ENCODE results near the gene CD27. TPM values are rescaled to one million over a fixed set of nuclear protein-coding genes. Genes with fewer than 3 reads are reported as not detected.
A peak's percentile ranks its signal among the peaks of the same experiment; 100 is the strongest.
"Not testable (repeated sequence)": the region's sequence is repeated elsewhere in the genome, so short reads cannot be mapped to it uniquely, and the experiment has no call there.

The CD27 gene
- total RNA-seq, 1 experiment from 2014 or later = not detected

DNA sequence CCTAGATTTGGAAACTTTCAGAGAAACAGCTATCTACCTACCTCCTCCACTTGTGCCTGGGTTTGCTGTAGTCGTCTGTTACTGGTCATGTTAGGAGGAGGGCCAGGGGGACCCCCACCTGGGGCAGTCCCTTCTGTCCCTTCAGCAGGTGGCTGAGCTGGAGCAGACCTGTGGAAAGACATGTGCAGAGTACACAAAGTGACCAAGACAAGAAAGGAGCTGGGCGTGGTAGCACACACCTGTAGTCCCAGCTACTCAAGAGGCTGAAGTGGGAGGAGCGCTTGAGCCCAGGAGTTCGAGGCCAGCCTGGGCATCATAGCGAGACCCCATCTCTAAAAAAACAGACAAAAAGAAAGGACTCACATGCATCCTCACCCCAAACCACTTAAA lies 21.4 kb downstream of the CD27 start:
- ChIA-PET CTCF (interaction anchor here (0.6 to 2.7 kb wide), 42 partner anchors 11 to 1818 kb away, joined by 3 to 59 read pairs (median 5); partner anchors contain the start of genes MRPL51, SCNN1A and TAPBPL), POLR2A (interaction anchor here (0.6 to 2.1 kb wide), 11 partner anchors 14 to 154 kb away, joined by 3 to 22 read pairs (median 7); partner anchors contain the start of genes GAPDH and TAPBPL)
- peaks cover 4% of the 10 kb centered on the region for H3K4me1 Mint-ChIP-seq (ENCODE audit: insufficient read depth, unreplicated experiment)
- no peak overlapping the region for H3K27ac Mint-ChIP-seq (ENCODE audit: low read depth, unreplicated experiment)
- no peak overlapping the region for H3K4me3 Mint-ChIP-seq (ENCODE audit: unreplicated experiment)
- H3K9me3 Mint-ChIP-seq (ENCODE audit: unreplicated experiment) = no peaks in the 10 kb centered on the region
- intact Hi-C loops (cut with micrococcal nuclease) = loop anchor here (5.0 to 10.0 kb wide), 3 partner anchors 129 to 479 kb away; no protein-coding TSS in a partner anchor
- DNase-seq (ENCODE audit: unreplicated experiment) = no peak
- peaks cover 32% of the 10 kb centered on the region for H3K36me3 Mint-ChIP-seq (ENCODE audit: insufficient read depth, unreplicated experiment)
- H3K27me3 Mint-ChIP-seq (ENCODE audit: insufficient read depth, unreplicated experiment) = no peaks in the 10 kb centered on the region
- BruUV-seq (replicated peaks) = no TSS peak
- TF ChIP-seq, protein P1, sequence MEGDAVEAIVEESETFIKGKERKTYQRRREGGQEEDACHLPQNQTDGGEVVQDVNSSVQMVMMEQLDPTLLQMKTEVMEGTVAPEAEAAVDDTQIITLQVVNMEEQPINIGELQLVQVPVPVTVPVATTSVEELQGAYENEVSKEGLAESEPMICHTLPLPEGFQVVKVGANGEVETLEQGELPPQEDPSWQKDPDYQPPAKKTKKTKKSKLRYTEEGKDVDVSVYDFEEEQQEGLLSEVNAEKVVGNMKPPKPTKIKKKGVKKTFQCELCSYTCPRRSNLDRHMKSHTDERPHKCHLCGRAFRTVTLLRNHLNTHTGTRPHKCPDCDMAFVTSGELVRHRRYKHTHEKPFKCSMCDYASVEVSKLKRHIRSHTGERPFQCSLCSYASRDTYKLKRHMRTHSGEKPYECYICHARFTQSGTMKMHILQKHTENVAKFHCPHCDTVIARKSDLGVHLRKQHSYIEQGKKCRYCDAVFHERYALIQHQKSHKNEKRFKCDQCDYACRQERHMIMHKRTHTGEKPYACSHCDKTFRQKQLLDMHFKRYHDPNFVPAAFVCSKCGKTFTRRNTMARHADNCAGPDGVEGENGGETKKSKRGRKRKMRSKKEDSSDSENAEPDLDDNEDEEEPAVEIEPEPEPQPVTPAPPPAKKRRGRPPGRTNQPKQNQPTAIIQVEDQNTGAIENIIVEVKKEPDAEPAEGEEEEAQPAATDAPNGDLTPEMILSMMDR (IDR thresholded peaks at IDR 0.05; ENCODE audit: unreplicated experiment) = no peak

DNA sequence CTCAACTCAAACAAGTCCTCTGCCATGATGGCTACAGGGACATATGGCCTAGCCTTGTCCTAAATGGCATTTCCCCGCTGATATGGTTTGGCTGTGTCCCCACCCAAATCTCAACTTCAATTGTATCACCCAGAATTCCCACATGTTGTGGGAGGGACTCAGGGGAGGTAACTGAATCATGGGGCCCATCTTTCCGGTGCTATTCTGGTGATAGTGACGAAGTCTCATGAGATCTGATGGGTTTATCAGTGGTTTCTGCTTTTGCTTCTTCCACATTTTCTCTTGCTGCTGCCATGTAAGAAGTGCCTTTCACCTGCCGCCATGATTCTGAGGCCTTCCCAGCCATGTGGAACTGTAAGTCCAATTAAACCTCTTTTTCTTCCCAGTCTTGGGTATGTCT lies 22.0 kb downstream of the CD27 start:
- peaks cover 30% of the 10 kb centered on the region for H3K36me3 Mint-ChIP-seq (ENCODE audit: insufficient read depth, unreplicated experiment)
- not testable (repeated sequence) for H3K9me3 Mint-ChIP-seq (ENCODE audit: unreplicated experiment); DNase-seq (ENCODE audit: unreplicated experiment); H3K27me3 Mint-ChIP-seq (ENCODE audit: insufficient read depth, unreplicated experiment); BruUV-seq (replicated peaks); H3K4me1 Mint-ChIP-seq (ENCODE audit: insufficient read depth, unreplicated experiment); H3K27ac Mint-ChIP-seq (ENCODE audit: low read depth, unreplicated experiment); H3K4me3 Mint-ChIP-seq (ENCODE audit: unreplicated experiment)
- ChIA-PET CTCF (interaction anchor here (0.6 to 2.7 kb wide), 12 partner anchors 15 to 478 kb away, joined by 3 to 59 read pairs (median 6); partner anchors contain the start of genes SCNN1A and TAPBPL), POLR2A (interaction anchor here (1.9 to 2.1 kb wide), 2 partner anchors 42 to 72 kb away, joined by 14 to 16 read pairs; no protein-coding TSS in a partner anchor)
- intact Hi-C loops (cut with micrococcal nuclease) = loop anchor here (5.0 to 10.0 kb wide), 3 partner anchors 129 to 479 kb away; no protein-coding TSS in a partner anchor

DNA sequence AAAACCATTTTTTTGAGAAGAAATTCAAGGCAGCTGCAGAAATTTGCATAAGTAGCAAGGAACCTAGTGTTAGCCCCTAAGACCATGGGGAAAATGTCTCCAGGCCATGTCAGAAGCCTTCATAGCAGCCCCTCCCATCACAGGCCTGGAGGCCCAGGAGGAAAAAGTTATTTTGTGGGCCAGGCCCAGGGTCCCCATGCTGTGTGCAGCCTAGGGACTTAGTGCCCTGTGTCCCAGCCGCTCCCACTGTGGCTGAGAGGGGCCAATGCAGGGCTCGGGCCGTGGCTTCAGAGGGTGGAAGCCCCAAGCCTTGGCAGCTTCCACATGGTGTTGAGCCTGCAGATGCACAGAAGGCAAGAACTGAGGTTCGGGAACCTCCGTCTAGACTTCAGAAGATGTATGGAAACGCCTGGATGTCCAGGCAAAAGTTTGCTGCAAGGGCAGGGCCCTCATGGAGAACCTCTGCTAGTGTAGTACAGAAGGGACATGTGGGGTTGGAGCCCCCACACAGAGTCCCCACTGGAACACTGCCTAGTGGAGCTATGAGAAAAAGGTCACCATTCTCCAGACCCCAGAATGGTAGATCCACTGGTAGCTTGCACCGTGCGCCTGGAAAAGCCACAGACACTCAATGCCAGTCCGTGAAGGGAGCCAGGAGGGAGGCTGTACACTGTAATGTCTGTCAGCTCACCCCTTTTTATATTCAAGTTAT lies 23.0 kb downstream of the CD27 start:
- H3K9me3 Mint-ChIP-seq (ENCODE audit: unreplicated experiment); H3K27me3 Mint-ChIP-seq (ENCODE audit: insufficient read depth, unreplicated experiment); H3K27ac Mint-ChIP-seq (ENCODE audit: low read depth, unreplicated experiment); DNase-seq (ENCODE audit: unreplicated experiment); BruUV-seq (replicated peaks); H3K4me3 Mint-ChIP-seq (ENCODE audit: unreplicated experiment): not testable (repeated sequence)
- intact Hi-C loops (cut with micrococcal nuclease) = loop anchor here (5.0 to 10.0 kb wide), 3 partner anchors 130 to 480 kb away; no protein-coding TSS in a partner anchor
- Mint-ChIP-seq H3K36me3 (ENCODE audit: insufficient read depth, unreplicated experiment) (peaks cover 30% of the 10 kb centered on the region), H3K4me1 (ENCODE audit: insufficient read depth, unreplicated experiment) (peaks cover 13% of the 10 kb centered on the region)
- ChIA-PET CTCF (interaction anchor here (0.6 to 2.8 kb wide), 8 partner anchors 24 to 472 kb away, joined by 3 to 12 read pairs (median 3); no protein-coding TSS in a partner anchor), POLR2A (interaction anchor here (0.9 to 1.5 kb wide), 3 partner anchors 16 to 44 kb away, joined by 3 to 6 read pairs (median 4); partner anchors contain the start of genes MRPL51 and TAPBPL)

DNA sequence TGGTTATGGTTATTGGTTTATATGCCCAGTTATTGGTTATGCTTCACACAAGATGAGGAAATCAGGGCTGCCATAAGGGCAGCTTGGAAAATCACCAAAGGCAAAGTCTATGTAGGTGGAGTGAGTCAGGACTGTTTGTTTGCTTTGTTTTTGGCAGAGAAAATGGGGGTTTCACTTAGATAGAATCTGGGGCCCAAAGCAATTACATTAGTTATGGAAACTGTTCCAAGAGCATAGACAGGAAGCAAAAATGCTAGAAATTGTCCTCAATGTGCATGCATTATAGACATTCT lies 23.5 kb downstream of the CD27 start:
- peaks cover 13% of the 10 kb centered on the region for H3K4me1 Mint-ChIP-seq (ENCODE audit: insufficient read depth, unreplicated experiment)
- no peak overlapping the region for H3K4me3 Mint-ChIP-seq (ENCODE audit: unreplicated experiment)
- ChIA-PET CTCF (interaction anchor here (0.5 to 2.8 kb wide), 9 partner anchors 24 to 473 kb away, joined by 3 to 12 read pairs (median 3); no protein-coding TSS in a partner anchor), POLR2A (interaction anchor here (0.9 to 4.2 kb wide), 4 partner anchors 17 to 93 kb away, joined by 3 to 28 read pairs (median 5); partner anchors contain the start of genes MRPL51, SCNN1A and TAPBPL)
- no peak overlapping the region for H3K27ac Mint-ChIP-seq (ENCODE audit: low read depth, unreplicated experiment)
- H3K9me3 Mint-ChIP-seq (ENCODE audit: unreplicated experiment) = no peaks in the 10 kb centered on the region
- no peaks in the 10 kb centered on the region for H3K27me3 Mint-ChIP-seq (ENCODE audit: insufficient read depth, unreplicated experiment)
- TF ChIP-seq, protein P1 (IDR thresholded peaks at IDR 0.05; ENCODE audit: unreplicated experiment) = no peak
- peak; percentile 59 for DNase-seq (ENCODE audit: unreplicated experiment)
- intact Hi-C loops (cut with micrococcal nuclease) = loop anchor here (5.0 to 10.0 kb wide), 3 partner anchors 131 to 481 kb away; no protein-coding TSS in a partner anchor
- no TSS peak for BruUV-seq (replicated peaks)
- H3K36me3 Mint-ChIP-seq (ENCODE audit: insufficient read depth, unreplicated experiment) = peaks cover 29% of the 10 kb centered on the region

Data from MCF 10A (cell line).